PC-3 (cell line): ENCODE results near the gene PLCL2. TPM values are rescaled to one million over a fixed set of nuclear protein-coding genes. Genes with fewer than 3 reads are reported as not detected.

Experiments used
- ATAC-seq: fragments of 200-7000 bp; cut with Tn5 transposase; 2 replicates; pipeline ENCODE4 v1.9.1; 2020; ENCODE audit warnings: mild to moderate bottlenecking, moderate library complexity
- BruUV-seq: library from RNA; stranded (reverse); fragments of 400-500 nt; replicated peaks from 2 replicates; lab custom pipeline; 2021; lab: Mats Ljungman, UMichigan
- CTCF ChIA-PET: fragments of 300-600 bp; sonication (Branson Sonifier 250); formaldehyde crosslinking; loops from one replicate; lab custom pipeline; 2022; ENCODE audit warnings: antibody characterized with exemption; lab: Charles Lee
- POLR2A ChIA-PET: fragments of 300-600 bp; sonication (Branson Sonifier 250); formaldehyde crosslinking; loops from one replicate; lab custom pipeline; 2022; ENCODE audit warnings: antibody characterized with exemption; ENCODE audit not compliant: unreplicated experiment; lab: Charles Lee
- DNase-seq: peaks from one replicate; pipeline ENCODE4 v3.0.0-alpha.2; 2015
- H2AFZ ChIP-seq: fragments of 300-600 bp; sonication (generic); 2 replicates; pipeline ENCODE4 v1.6.0; 2016; ENCODE audit warnings: antibody characterized with exemption, low read length
- H3F3A ChIP-seq: fragments of 300-600 bp; sonication (generic); one replicate; pipeline ENCODE4 v1.6.0; 2017; ENCODE audit warnings: antibody characterized with exemption, low read length, control low read depth, mild to moderate bottlenecking; ENCODE audit not compliant: unreplicated experiment
- H3K27ac ChIP-seq: fragments of 300-600 bp; sonication (generic); 2 replicates; pipeline ENCODE4 v1.5.1; 2016; ENCODE audit warnings: mild to moderate bottlenecking, low read length
- H3K27me3 ChIP-seq: fragments of 300-600 bp; sonication (generic); 2 replicates; pipeline ENCODE4 v1.6.1; 2016; ENCODE audit warnings: low read length, mixed read lengths
- H3K36me3 ChIP-seq: fragments of 300-600 bp; sonication (generic); 2 replicates; pipeline ENCODE4 v1.6.1; 2016; ENCODE audit warnings: low read depth, mixed run types, low read length, mixed read lengths
- H3K4me1 ChIP-seq: fragments of 300-600 bp; sonication (generic); 2 replicates; pipeline ENCODE4 v1.5.1; 2016; ENCODE audit warnings: low read length; ENCODE audit not compliant: insufficient read depth
- H3K4me2 ChIP-seq: fragments of 300-600 bp; sonication (generic); 2 replicates; pipeline ENCODE4 v1.6.0; 2016; ENCODE audit warnings: low read length
- H3K4me3 ChIP-seq: fragments of 300-600 bp; sonication (generic); 2 replicates; pipeline ENCODE4 v1.5.1; 2016; ENCODE audit warnings: mild to moderate bottlenecking, low read length, mixed read lengths
- H3K79me2 ChIP-seq: fragments of 300-600 bp; sonication (generic); 2 replicates; pipeline ENCODE4 v1.6.1; 2017; ENCODE audit warnings: low read length, mixed read lengths
- H3K9ac ChIP-seq: fragments of 300-600 bp; sonication (generic); 2 replicates; pipeline ENCODE4 v1.6.0; 2016; ENCODE audit warnings: mild to moderate bottlenecking, low read length
- H3K9me2 ChIP-seq: fragments of 300-600 bp; sonication (generic); replicated peaks from 2 replicates; pipeline ENCODE4 v1.6.1; 2016; ENCODE audit warnings: mixed run types, low read length, mixed read lengths
- H3K9me3 ChIP-seq: fragments of 300-600 bp; sonication (generic); 2 replicates; pipeline ENCODE4 v1.6.1; 2016; ENCODE audit warnings: low read length, mixed read lengths
- H4K20me1 ChIP-seq: fragments of 300-600 bp; sonication (generic); 2 replicates; pipeline ENCODE4 v1.6.1; 2016; ENCODE audit warnings: low read length, mixed read lengths
- CTCF ChIP-seq: fragments of 300-600 bp; sonication (generic); conservative IDR thresholded peaks from 2 replicates; pipeline ENCODE4 v1.5.1; 2017; ENCODE audit warnings: antibody characterized with exemption, low read depth, mild to moderate bottlenecking, low read length
- EZH2 ChIP-seq: fragments of 300-600 bp; sonication (generic); IDR thresholded peaks from one replicate; pipeline ENCODE4 v1.6.1; 2017; ENCODE audit warnings: antibody characterized with exemption, mild to moderate bottlenecking, low read length; ENCODE audit not compliant: unreplicated experiment
- EZH2phosphoT487 ChIP-seq: fragments of 300-600 bp; sonication (generic); IDR thresholded peaks from 2 replicates; pipeline ENCODE4 v1.6.1; 2018; ENCODE audit warnings: mild to moderate bottlenecking, antibody characterized with exemption, low read length, borderline replicate concordance
- intact Hi-C: fragments of 100-400 bp; cut with micrococcal nuclease; formaldehyde crosslinking; loops from 2 replicates; pipeline ENCODE4 v1.9.0; 2023
- total RNA-seq: library from RNA; depleted of rRNA; stranded (reverse); fragments of >200 nt; gene quantifications from 2 replicates; pipeline ENCODE4 v1.2.3, GENCODE V29; 2014

Gene PLCL2
- total RNA-seq, 1 experiment from 2014 or later = 9.8 TPM

GRCh38 chr3:17063596-17063995 is 178.8 kb downstream of the PLCL2 start:
- H3K4me3 ChIP-seq = no peak overlapping the region
- DNase-seq (no peak), ATAC-seq (no peak)
- POLR2A ChIA-PET = no interaction called here
- H3K4me2 ChIP-seq = no peak overlapping the region
- peaks cover 10% of the 10 kb centered on the region for H3K4me1 ChIP-seq
- H3K36me3 ChIP-seq = no peaks in the 10 kb centered on the region
- H4K20me1 ChIP-seq = no peaks in the 10 kb centered on the region
- no peaks in the 10 kb centered on the region for H3K9me3 ChIP-seq
- CTCF ChIA-PET = no interaction called here
- intact Hi-C loops = no loop called here
- no peaks in the 10 kb centered on the region for H3K27me3 ChIP-seq
- no peak overlapping the region for H3K27ac ChIP-seq
- BruUV-seq = no TSS peak
- H3F3A ChIP-seq = no peaks in the 10 kb centered on the region
- no peak overlapping the region for H3K9ac ChIP-seq
- H2AFZ ChIP-seq = no peak overlapping the region
- H3K9me2 ChIP-seq = no peaks in the 10 kb centered on the region
- no peaks in the 10 kb centered on the region for H3K79me2 ChIP-seq
- TF ChIP-seq EZH2phosphoT487 = no peak
- no peak for TF ChIP-seq CTCF
- no peak for TF ChIP-seq EZH2

GRCh38 chr3:17065315-17065714 is 180.6 kb downstream of the PLCL2 start:
- intact Hi-C loops = no loop called here
- no peak overlapping the region for H2AFZ ChIP-seq
- no peak overlapping the region for H3K4me2 ChIP-seq
- H3K27ac ChIP-seq = no peak overlapping the region
- TF ChIP-seq CTCF = no peak
- no peak for TF ChIP-seq EZH2
- no peak for TF ChIP-seq EZH2phosphoT487
- ATAC-seq (peak; percentile 40), DNase-seq (peak; percentile 36)
- no peaks in the 10 kb centered on the region for H3K36me3 ChIP-seq
- no TSS peak for BruUV-seq
- ChIA-PET POLR2A (interaction anchor here (0.7 kb wide), 1 partner anchor 8 kb away, joined by 17 read pairs; no protein-coding TSS in a partner anchor), CTCF (no interaction called here)
- H4K20me1 ChIP-seq = no peaks in the 10 kb centered on the region
- H3K9me2 ChIP-seq = no peaks in the 10 kb centered on the region
- no peaks in the 10 kb centered on the region for H3K79me2 ChIP-seq
- H3F3A ChIP-seq = no peaks in the 10 kb centered on the region
- H3K4me3 ChIP-seq = no peak overlapping the region
- no peak overlapping the region for H3K9ac ChIP-seq
- peaks cover 25% of the 10 kb centered on the region for H3K4me1 ChIP-seq
- no peaks in the 10 kb centered on the region for H3K9me3 ChIP-seq
- H3K27me3 ChIP-seq = no peaks in the 10 kb centered on the region

GRCh38 chr3:17065881-17066280 is 181.1 kb downstream of the PLCL2 start:
- Histone ChIP-seq H3K27me3 (no peaks in the 10 kb centered on the region), H3K36me3 (no peaks in the 10 kb centered on the region), H4K20me1 (no peaks in the 10 kb centered on the region), H3K4me3 (no peak overlapping the region), H3K9me3 (no peaks in the 10 kb centered on the region), H3K9me2 (no peaks in the 10 kb centered on the region), H3K79me2 (no peaks in the 10 kb centered on the region), H3K27ac (no peak overlapping the region), H3K4me1 (peaks cover 30% of the 10 kb centered on the region), H3K4me2 (no peak overlapping the region), H2AFZ (no peak overlapping the region), H3K9ac (no peak overlapping the region), H3F3A (no peaks in the 10 kb centered on the region)
- intact Hi-C loops = no loop called here
- DNase-seq (no peak), ATAC-seq (no peak)
- no peak for TF ChIP-seq CTCF
- ChIA-PET CTCF (no interaction called here), POLR2A (no interaction called here)
- BruUV-seq = no TSS peak
